ENCODE results near the gene CTCFL.
A peak's percentile ranks its signal among the peaks of the same experiment; 100 is the strongest.
"Not testable (repeated sequence)": the region's sequence is repeated elsewhere in the genome, so short reads cannot be mapped to it uniquely, and the experiment has no call there.

Gene CTCFL

DNA sequence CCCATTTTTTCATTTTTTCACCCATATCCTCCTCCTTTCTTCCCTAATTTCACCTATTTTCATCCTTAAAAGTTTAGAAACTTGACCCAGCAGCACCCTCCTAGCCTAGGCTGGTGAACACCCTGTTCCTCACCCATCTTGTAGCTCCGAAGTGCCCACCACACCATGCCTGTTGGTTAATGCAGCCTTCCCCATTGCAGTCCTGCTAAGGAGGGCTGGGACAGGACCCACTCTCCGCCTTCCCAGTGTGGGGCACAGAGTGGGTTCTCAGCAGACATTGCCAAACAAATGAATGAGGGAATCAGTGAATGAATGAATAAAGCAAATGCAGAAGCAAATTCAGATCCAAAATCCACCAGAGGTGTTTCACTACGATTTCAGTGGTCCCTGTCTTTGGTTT, 45.7 kb downstream of the CTCFL start:
- DNase-seq = no peak

GRCh38 chr20:57478176-57478575, 46.8 kb downstream of the CTCFL start:
- no peak for DNase-seq

GRCh38 chr20:57476641-57477461, 48.1 kb downstream of the CTCFL start:
- DNase-seq = no peak

- DNase-seq = no peak
Observed at GRCh38 chr20:57476084-57476526, 48.8 kb downstream of the CTCFL start.

- no peak for DNase-seq
Observed at GRCh38 chr20:57475388-57476083, 49.4 kb downstream of the CTCFL start.

- no peak for DNase-seq
Observed at GRCh38 chr20:57474816-57475215, 50.1 kb downstream of the CTCFL start.

DNA sequence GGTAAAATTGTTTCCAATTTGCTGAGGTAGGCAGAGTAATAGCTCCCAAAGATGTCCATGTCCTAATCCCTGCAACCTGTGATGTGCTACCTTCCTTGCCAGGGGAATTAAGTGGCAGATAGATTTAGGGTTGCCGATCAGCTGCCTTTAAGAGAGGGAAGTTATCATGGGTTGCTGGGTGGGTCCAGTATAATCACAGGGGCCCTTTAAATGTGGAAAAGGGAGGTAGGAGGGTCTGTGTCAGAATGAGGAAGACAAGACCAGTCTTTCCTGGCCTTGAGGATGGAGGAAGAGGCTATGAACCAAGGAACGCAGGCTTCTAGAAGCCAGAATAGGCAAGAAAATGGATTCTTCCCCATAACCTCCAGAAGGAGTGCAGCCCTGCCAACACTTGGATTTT, 50.7 kb downstream of the CTCFL start:
- peak; percentile 40 to 43 for DNase-seq

- peak; percentile 82 for DNase-seq
Observed at GRCh38 chr20:57473246-57474048, 51.5 kb downstream of the CTCFL start.

- DNase-seq = not testable (repeated sequence)
Observed at GRCh38 chr20:57472474-57472873, 52.5 kb downstream of the CTCFL start.

GRCh38 chr20:57471496-57472372, 53.2 kb downstream of the CTCFL start:
- DNase-seq = no peak

DNA sequence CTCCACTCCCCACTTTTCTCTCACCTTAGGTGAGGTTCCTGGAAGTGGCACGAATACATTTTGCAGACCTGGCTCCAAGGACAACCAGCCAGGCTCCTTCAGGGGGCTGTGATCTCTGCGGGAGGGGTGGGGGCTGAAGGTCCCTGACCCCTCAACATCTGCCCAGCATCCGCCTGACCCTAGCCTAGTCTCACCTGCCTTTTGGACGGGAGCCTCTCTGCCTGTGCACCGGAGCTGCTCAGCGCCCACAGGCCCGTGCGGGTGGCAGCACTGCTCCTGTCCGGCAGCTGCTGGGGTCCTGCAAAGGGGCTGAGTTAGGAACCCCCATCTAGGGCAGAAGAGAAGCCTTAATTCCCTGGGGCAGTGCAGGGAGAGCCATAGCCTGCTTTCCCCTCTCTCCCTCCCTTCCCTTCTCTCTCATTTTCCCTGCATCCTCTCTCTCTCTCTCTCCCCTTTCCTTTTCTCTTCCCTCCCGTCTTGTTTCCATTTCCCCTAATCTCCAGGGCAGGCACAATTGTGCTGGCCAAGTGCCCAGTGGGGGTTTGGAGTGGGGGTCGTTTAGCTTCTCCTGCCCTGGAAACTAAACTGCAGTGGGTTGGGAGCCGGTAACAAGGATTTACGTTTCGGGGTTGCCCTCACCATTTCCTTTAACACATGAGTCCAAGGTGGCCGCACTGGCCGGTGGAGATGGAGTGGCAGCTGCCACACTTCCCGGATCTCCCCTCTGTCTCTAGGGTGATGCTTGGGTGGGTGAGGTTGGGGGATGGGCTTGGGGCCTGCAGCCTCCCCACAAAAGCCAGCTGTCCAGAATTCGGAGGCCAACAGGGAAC, 54.1 kb downstream of the CTCFL start:
- DNase-seq = no peak

- no peak for DNase-seq
Observed at GRCh38 chr20:57470212-57470522, 54.8 kb downstream of the CTCFL start.

- no peak for DNase-seq
Observed at GRCh38 chr20:57469418-57470211, 55.3 kb downstream of the CTCFL start.

- no peak for DNase-seq
Observed at GRCh38 chr20:57468523-57469417, 56.2 kb downstream of the CTCFL start.

DNA sequence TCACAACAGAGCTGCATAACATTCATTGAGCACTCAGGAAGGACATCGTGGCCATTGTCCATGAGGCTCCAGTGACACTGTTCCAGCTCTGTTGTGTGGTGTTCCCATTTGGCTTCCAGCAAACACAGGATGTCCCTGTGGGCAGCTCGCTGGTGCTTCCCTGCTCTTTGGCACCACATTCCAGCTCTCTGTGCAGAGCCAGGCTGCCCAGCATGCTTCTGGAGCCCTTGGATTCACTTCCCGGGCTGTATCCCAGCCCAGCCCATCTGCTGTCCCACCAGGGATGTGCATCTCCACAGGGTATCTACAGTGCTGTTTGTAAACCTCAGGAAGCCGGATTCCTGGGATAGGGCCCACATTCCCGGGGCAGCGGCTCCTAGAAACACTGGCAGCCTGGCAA, 57.2 kb downstream of the CTCFL start:
- no peak for DNase-seq

- no peak for DNase-seq
Observed at GRCh38 chr20:57465943-57466342, 59.0 kb downstream of the CTCFL start.

- no peak for DNase-seq
Observed at GRCh38 chr20:57465486-57465885, 59.5 kb downstream of the CTCFL start.

- peak; percentile 91 to 94 for DNase-seq
Observed at GRCh38 chr20:57464642-57465211, 60.2 kb downstream of the CTCFL start.

DNA sequence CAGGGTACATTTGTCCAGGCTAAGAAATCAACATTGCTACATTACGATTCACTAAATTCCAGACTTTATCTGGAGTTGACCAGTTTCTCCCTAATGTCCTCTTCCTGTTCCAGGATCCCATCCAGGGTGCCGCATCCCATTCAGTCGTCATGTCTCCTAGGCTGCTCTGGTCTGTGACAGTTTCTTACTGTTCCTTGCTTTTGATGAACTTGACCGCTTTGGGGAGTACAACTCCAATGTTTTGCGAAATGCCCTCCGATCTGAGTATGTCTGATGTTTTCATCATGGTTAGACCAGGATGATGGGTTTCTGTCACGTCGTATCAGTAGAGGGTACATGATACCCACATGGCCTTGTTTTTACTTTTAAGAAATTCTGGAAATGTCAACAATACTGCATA, 62.2 kb downstream of the CTCFL start:
- DNase-seq = no peak

Measured in inflammatory macrophage (primary cell).